OCI-LY1 (cell line): ENCODE measurements around the gene KCNH8.

Experiments
- H2AFZ ChIP-seq: fragments of 200-600 bp; sonication (generic), shearing (Covaris generic); 2 replicates; pipeline ENCODE4 v1.6.0; 2014; ENCODE audit warnings: antibody characterized with exemption, mild to moderate bottlenecking, low read length
- H3F3A ChIP-seq: fragments of 200-600 bp; sonication (generic), shearing (Covaris generic); 2 replicates; pipeline ENCODE4 v1.6.0; 2014; ENCODE audit warnings: mild to moderate bottlenecking, antibody characterized with exemption, low read length, moderate library complexity; ENCODE audit not compliant: insufficient read depth
- H3K27ac ChIP-seq: fragments of 200-600 bp; sonication (generic); 2 replicates; pipeline ENCODE4 v1.5.1; 2014; ENCODE audit warnings: low read length, mixed run types, mild to moderate bottlenecking, low read depth; ENCODE audit not compliant: poor library complexity, severe bottlenecking
- H3K27me3 ChIP-seq: fragments of 200-600 bp; sonication (generic); 2 replicates; pipeline ENCODE4 v1.6.0; 2014; ENCODE audit warnings: antibody characterized with exemption, mild to moderate bottlenecking, low read length, moderate library complexity; ENCODE audit not compliant: insufficient read depth
- H3K36me3 ChIP-seq: fragments of 200-600 bp; sonication (generic); 2 replicates; pipeline ENCODE4 v1.6.1; 2014; ENCODE audit warnings: mild to moderate bottlenecking, antibody characterized with exemption, low read length, moderate library complexity, mixed read lengths; ENCODE audit not compliant: insufficient read depth
- H3K4me1 ChIP-seq: fragments of 200-600 bp; sonication (generic); 2 replicates; pipeline ENCODE4 v1.5.1; 2014; ENCODE audit warnings: mild to moderate bottlenecking, low read length, moderate library complexity; ENCODE audit not compliant: insufficient read depth, severe bottlenecking
- H3K4me2 ChIP-seq: fragments of 200-600 bp; sonication (generic), shearing (Covaris generic); 2 replicates; pipeline ENCODE4 v1.6.1; 2014; ENCODE audit warnings: low read length
- H3K4me3 ChIP-seq: fragments of 200-600 bp; sonication (generic); 2 replicates; pipeline ENCODE4 v1.5.1; 2014; ENCODE audit warnings: low read length, low read depth, mild to moderate bottlenecking, mixed read lengths; ENCODE audit not compliant: poor library complexity, severe bottlenecking
- H3K79me2 ChIP-seq: fragments of 200-600 bp; shearing (Covaris generic); 2 replicates; pipeline ENCODE4 v1.6.1; 2016; ENCODE audit warnings: mixed run types, low read length, mixed read lengths; ENCODE audit not compliant: insufficient read depth
- H3K9ac ChIP-seq: fragments of 200-600 bp; sonication (generic), shearing (Covaris generic); 2 replicates; pipeline ENCODE4 v1.6.1; 2014; ENCODE audit warnings: mild to moderate bottlenecking, low read length, mixed read lengths
- H3K9me2 ChIP-seq: fragments of 200-600 bp; sonication (generic), shearing (Covaris generic); 2 replicates; pipeline ENCODE4 v1.6.1; 2014; ENCODE audit warnings: low read depth, mild to moderate bottlenecking, low read length, mixed read lengths
- H3K9me3 ChIP-seq: fragments of 200-600 bp; shearing (Covaris generic); 2 replicates; pipeline ENCODE4 v1.6.1; 2014; ENCODE audit warnings: low read length, mixed read lengths
- H4K20me1 ChIP-seq: fragments of 200-600 bp; sonication (generic), shearing (Covaris generic); 2 replicates; pipeline ENCODE4 v1.6.0; 2016; ENCODE audit warnings: mild to moderate bottlenecking, low read length; ENCODE audit not compliant: insufficient read depth
- CTCF ChIP-seq: fragments of 200-600 bp; sonication (generic), shearing (Covaris generic); IDR thresholded peaks from 2 replicates; pipeline ENCODE4 v1.5.1; 2017; ENCODE audit warnings: mild to moderate bottlenecking, antibody characterized with exemption, low read length, moderate library complexity, mixed read lengths
- EZH2 ChIP-seq: fragments of 200-600 bp; sonication (generic), shearing (Covaris generic); IDR thresholded peaks from 2 replicates; pipeline ENCODE4 v1.8.0; 2017; ENCODE audit warnings: borderline replicate concordance, mixed run types, mild to moderate bottlenecking, antibody characterized with exemption, low read length, moderate library complexity, mixed read lengths

KCNH8 gene

DNA sequence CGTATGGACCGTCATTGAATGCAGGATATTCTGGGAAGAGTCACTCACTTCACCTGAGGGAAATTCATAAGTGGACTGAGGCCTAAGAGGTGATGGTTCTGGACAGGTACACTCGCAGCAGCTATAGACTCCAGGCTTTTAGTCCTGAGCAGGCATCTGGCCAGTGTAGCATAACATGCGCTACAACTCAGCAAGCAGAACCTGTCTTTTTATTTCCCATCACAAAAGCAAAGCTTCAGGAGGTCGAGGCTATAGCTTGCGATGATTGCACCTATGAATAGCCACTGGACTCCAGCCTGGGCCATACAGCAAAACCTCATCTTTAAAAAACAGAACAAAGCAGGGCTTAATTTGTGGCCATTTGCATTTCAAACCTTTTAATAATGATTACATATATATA is 185.8 kb downstream of the KCNH8 start:
- no peaks in the 10 kb centered on the region for H3K36me3 ChIP-seq
- H3K4me3 ChIP-seq: no peak overlapping the region
- H4K20me1 ChIP-seq: no peaks in the 10 kb centered on the region
- no peak overlapping the region for H2AFZ ChIP-seq
- no peaks in the 10 kb centered on the region for H3F3A ChIP-seq
- peaks cover 16% of the 10 kb centered on the region for H3K4me1 ChIP-seq
- TF ChIP-seq CTCF (no peak), EZH2 (no peak)
- H3K9me3 ChIP-seq: no peaks in the 10 kb centered on the region; the same call in 1 of the 2 replicates
- no peaks in the 10 kb centered on the region for H3K9me2 ChIP-seq
- H3K27me3 ChIP-seq: no peaks in the 10 kb centered on the region
- no peaks in the 10 kb centered on the region for H3K79me2 ChIP-seq
- H3K4me2 ChIP-seq: no peak overlapping the region
- H3K27ac ChIP-seq: no peak overlapping the region
- H3K9ac ChIP-seq: no peak overlapping the region

DNA sequence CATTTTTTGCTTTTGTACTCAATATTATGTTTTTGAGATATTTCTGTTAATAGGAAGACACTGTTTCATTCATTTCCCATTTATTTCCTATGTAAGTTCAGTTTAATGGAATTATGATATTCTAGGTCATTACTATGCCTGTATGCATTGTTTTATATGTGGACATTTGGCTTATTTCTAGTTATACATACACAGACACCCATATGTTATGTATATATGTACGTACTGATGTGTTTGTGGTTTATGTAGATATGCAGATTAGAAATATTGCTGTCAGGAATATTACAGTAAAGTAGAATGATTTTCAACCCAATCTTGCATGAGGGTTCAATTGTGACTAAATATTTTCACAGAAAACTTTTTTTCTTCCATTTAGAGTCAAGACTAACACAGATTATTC is 190.5 kb downstream of the KCNH8 start:
- Histone ChIP-seq H3K4me1 (peaks cover 35% of the 10 kb centered on the region), H4K20me1 (no peaks in the 10 kb centered on the region), H3K79me2 (no peaks in the 10 kb centered on the region), H3K27ac (no peak overlapping the region), H3K36me3 (no peaks in the 10 kb centered on the region), H3K27me3 (no peaks in the 10 kb centered on the region), H3K9me2 (no peaks in the 10 kb centered on the region), H3K9me3 (no peaks in the 10 kb centered on the region; the same call in 1 of the 2 replicates), H3K4me2 (no peak overlapping the region), H3K9ac (no peak overlapping the region), H2AFZ (no peak overlapping the region), H3F3A (0 out of 2 replicates have a peak, but pooled peaks cover 3% of the 10 kb centered on the region), H3K4me3 (no peak overlapping the region)
- TF ChIP-seq EZH2 (no peak), CTCF (no peak)

- no peaks in the 10 kb centered on the region for H3K79me2 ChIP-seq
- H3K9me3 ChIP-seq: no peaks in the 10 kb centered on the region; the same call in 1 of the 2 replicates
- peak overlapping the region; percentile 7; the same call in 1 of the 2 replicates for H3K4me2 ChIP-seq
- no peaks in the 10 kb centered on the region for H3K36me3 ChIP-seq
- H3K4me1 ChIP-seq: peaks cover 63% of the 10 kb centered on the region
- H3K4me3 ChIP-seq: no peak overlapping the region
- peak overlapping the region; percentile 93 for H3K27ac ChIP-seq
- TF ChIP-seq CTCF: no peak
- no peaks in the 10 kb centered on the region for H3K27me3 ChIP-seq
- H4K20me1 ChIP-seq: no peaks in the 10 kb centered on the region
- H2AFZ ChIP-seq: no peak overlapping the region
- no peaks in the 10 kb centered on the region for H3K9me2 ChIP-seq
- no peak overlapping the region for H3K9ac ChIP-seq
- H3F3A ChIP-seq: 0 out of 2 replicates have a peak, but pooled peaks cover 3% of the 10 kb centered on the region
Observed at GRCh38 chr3:19342389-19342788, 194.1 kb downstream of the KCNH8 start.
